DOHH2 (cell line): ENCODE results near the gene TRMT44.

Experiments used
- H3F3A ChIP-seq: fragments of 200-600 bp; sonication (generic), shearing (Covaris generic); 2 replicates; pipeline ENCODE4 v1.6.0; 2016; ENCODE audit warnings: antibody characterized with exemption, mild to moderate bottlenecking; ENCODE audit not compliant: control insufficient read depth, insufficient read depth
- H3K27ac ChIP-seq: fragments of 200-600 bp; sonication (generic); 2 replicates; pipeline ENCODE4 v1.5.1; 2014; ENCODE audit warnings: low read depth, mild to moderate bottlenecking, low read length, moderate library complexity
- H3K27me3 ChIP-seq: fragments of 200-600 bp; sonication (generic); 2 replicates; pipeline ENCODE4 v1.6.1; 2014; ENCODE audit warnings: mild to moderate bottlenecking, low read length, mixed read lengths; ENCODE audit not compliant: control insufficient read depth
- H3K36me3 ChIP-seq: fragments of 200-600 bp; sonication (generic); 2 replicates; pipeline ENCODE4 v1.6.1; 2014; ENCODE audit warnings: mild to moderate bottlenecking, low read length, moderate library complexity, mixed read lengths; ENCODE audit not compliant: control insufficient read depth
- H3K4me1 ChIP-seq: fragments of 200-600 bp; sonication (generic); 2 replicates; pipeline ENCODE4 v1.6.1; 2014; ENCODE audit warnings: mild to moderate bottlenecking, low read length, mixed read lengths; ENCODE audit not compliant: control insufficient read depth
- H3K4me2 ChIP-seq: fragments of 200-600 bp; sonication (generic); 2 replicates; pipeline ENCODE4 v1.6.0; 2014; ENCODE audit warnings: mild to moderate bottlenecking, low read length, moderate library complexity
- H3K4me3 ChIP-seq: fragments of 200-600 bp; sonication (generic); 2 replicates; pipeline ENCODE4 v1.5.1; 2014; ENCODE audit warnings: mild to moderate bottlenecking, low read length, mixed read lengths
- H3K79me2 ChIP-seq: fragments of 200-600 bp; sonication (generic); 2 replicates; pipeline ENCODE4 v1.6.1; 2014; ENCODE audit warnings: mild to moderate bottlenecking, low read length, mixed read lengths; ENCODE audit not compliant: control insufficient read depth
- H3K9me2 ChIP-seq: fragments of 200-600 bp; sonication (generic); replicated peaks from 2 replicates; pipeline ENCODE4 v1.6.1; 2014; ENCODE audit warnings: mild to moderate bottlenecking, low read length, mixed read lengths; ENCODE audit not compliant: control insufficient read depth
- H3K9me3 ChIP-seq: fragments of 200-600 bp; sonication (generic); 2 replicates; pipeline ENCODE4 v1.6.1; 2014; ENCODE audit warnings: antibody characterized with exemption, low read length, mixed read lengths; ENCODE audit not compliant: control insufficient read depth, insufficient read depth
- H4K20me1 ChIP-seq: fragments of 200-600 bp; sonication (generic); 2 replicates; pipeline ENCODE4 v1.6.0; 2014; ENCODE audit warnings: low read depth, mild to moderate bottlenecking, antibody characterized with exemption, low read length, moderate library complexity; ENCODE audit not compliant: control insufficient read depth, insufficient read depth
- EZH2phosphoT487 ChIP-seq: fragments of 200-600 bp; sonication (generic); IDR thresholded peaks from 2 replicates; pipeline ENCODE4 v1.6.1; 2017; ENCODE audit warnings: borderline replicate concordance, mild to moderate bottlenecking, antibody characterized with exemption, low read length, moderate library complexity, mixed read lengths
- TF ChIP-seq, protein P1 (sequence below): fragments of 200-600 bp; sonication (generic); IDR thresholded peaks from one replicate; pipeline ENCODE4 v1.5.1; 2014; ENCODE audit warnings: antibody characterized with exemption, mild to moderate bottlenecking, low read depth, low read length; ENCODE audit not compliant: poor library complexity, severe bottlenecking

TRMT44 gene

DNA sequence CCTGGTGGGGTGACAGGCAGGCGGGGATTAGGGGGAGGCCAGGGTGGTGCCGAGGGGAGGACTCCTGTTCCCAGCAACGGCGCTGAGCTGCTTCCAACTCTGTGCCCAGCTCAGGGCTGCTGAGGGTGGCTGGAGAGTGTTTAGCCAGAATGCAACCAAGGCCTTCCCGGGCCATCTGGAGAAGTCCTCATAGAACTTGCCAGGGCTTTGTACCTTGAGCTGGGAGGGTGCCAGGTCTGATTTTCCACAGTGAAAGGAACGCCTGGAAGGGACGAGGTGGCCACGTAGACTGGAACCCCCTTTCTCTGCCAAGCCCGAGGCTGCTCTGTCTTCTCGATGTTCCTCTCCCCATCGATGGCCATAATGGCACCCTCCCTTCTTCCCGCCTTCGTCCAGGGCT lies 82.6 kb downstream of the TRMT44 start:
- H3K27me3 ChIP-seq = no peaks in the 10 kb centered on the region
- H3F3A ChIP-seq = no peaks in the 10 kb centered on the region
- H4K20me1 ChIP-seq = no peaks in the 10 kb centered on the region
- no peaks in the 10 kb centered on the region for H3K9me3 ChIP-seq
- no peaks in the 10 kb centered on the region for H3K79me2 ChIP-seq
- TF ChIP-seq, protein P1, sequence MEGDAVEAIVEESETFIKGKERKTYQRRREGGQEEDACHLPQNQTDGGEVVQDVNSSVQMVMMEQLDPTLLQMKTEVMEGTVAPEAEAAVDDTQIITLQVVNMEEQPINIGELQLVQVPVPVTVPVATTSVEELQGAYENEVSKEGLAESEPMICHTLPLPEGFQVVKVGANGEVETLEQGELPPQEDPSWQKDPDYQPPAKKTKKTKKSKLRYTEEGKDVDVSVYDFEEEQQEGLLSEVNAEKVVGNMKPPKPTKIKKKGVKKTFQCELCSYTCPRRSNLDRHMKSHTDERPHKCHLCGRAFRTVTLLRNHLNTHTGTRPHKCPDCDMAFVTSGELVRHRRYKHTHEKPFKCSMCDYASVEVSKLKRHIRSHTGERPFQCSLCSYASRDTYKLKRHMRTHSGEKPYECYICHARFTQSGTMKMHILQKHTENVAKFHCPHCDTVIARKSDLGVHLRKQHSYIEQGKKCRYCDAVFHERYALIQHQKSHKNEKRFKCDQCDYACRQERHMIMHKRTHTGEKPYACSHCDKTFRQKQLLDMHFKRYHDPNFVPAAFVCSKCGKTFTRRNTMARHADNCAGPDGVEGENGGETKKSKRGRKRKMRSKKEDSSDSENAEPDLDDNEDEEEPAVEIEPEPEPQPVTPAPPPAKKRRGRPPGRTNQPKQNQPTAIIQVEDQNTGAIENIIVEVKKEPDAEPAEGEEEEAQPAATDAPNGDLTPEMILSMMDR = no peak
- no peak for TF ChIP-seq EZH2phosphoT487
- no peak overlapping the region for H3K27ac ChIP-seq
- no peaks in the 10 kb centered on the region for H3K4me1 ChIP-seq
- H3K9me2 ChIP-seq = no peaks in the 10 kb centered on the region
- H3K36me3 ChIP-seq = no peaks in the 10 kb centered on the region
- no peak overlapping the region for H3K4me3 ChIP-seq
- H3K4me2 ChIP-seq = no peak overlapping the region

DNA sequence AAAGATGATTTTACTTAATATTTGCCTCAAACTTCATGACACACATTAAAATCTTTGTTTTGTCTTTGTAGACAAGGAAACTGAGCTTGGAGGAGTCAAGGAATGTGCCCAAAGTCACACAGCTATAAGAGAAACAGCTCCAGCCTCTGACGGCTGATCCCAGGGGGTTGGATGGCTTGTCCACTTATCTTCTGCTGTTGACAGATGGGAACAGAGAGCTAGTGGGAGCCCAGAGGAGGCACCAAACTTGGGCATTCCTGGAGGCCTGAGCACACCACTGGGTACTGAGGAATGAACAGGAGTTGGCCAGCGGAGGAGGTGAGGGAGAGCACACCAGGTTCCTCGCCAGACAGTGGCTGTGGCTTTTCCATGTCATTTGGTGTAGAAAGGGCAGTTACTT lies 83.2 kb downstream of the TRMT44 start:
- Histone ChIP-seq H3K27me3 (no peaks in the 10 kb centered on the region), H4K20me1 (no peaks in the 10 kb centered on the region), H3K9me2 (no peaks in the 10 kb centered on the region), H3K27ac (no peak overlapping the region), H3K4me1 (no peaks in the 10 kb centered on the region), H3K36me3 (no peaks in the 10 kb centered on the region), H3K79me2 (no peaks in the 10 kb centered on the region), H3K4me2 (no peak overlapping the region), H3F3A (no peaks in the 10 kb centered on the region), H3K9me3 (no peaks in the 10 kb centered on the region), H3K4me3 (no peak overlapping the region)
- TF ChIP-seq EZH2phosphoT487 = no peak
- TF ChIP-seq, protein P1 = no peak

DNA sequence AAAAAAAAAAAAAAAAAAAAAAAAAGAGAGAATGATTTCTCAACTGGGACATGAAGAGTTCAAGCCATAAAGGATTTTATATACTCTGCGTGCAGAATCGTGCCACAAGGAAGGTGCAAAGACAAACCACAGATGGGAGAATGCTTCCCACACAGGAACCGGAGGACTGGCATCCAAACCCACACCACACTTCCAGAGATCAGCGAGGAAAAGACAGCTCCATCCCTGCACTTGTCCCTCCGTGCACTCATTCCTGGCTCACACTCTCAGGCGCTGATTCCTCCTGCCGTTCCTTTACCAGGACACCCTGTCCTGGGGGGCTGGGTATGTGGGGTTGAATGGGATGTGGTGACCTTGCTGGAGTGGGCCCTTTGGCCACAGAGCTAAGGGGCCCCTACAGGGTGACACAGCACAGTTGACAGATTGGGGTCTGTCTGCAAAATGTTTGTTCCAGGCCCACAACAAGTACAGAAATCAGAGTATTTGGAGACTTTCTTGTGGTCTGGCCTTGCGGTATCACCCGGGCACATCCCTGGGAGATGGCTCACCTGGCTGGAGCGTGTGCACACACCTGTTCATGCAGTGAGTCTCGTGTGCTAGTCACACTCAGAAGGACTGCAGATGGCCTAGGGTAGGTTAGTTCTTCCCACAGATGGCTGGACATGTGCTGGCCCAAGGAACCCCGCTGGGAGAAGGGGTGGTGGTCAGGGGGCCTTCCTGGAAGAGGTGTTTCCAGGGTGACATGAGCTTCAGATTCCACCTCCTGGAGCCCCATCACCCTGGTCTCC lies 84.2 kb downstream of the TRMT44 start:
- H3K9me2 ChIP-seq = no peaks in the 10 kb centered on the region
- no peaks in the 10 kb centered on the region for H3K79me2 ChIP-seq

More for the DNA sequence above, 84.2 kb downstream of the TRMT44 start:
- H3K36me3 ChIP-seq = no peaks in the 10 kb centered on the region
- H3K4me3 ChIP-seq = no peak overlapping the region
- no peaks in the 10 kb centered on the region for H4K20me1 ChIP-seq
- no peaks in the 10 kb centered on the region for H3K4me1 ChIP-seq
- TF ChIP-seq, protein P1 = no peak
- TF ChIP-seq EZH2phosphoT487 = no peak
- no peak overlapping the region for H3K4me2 ChIP-seq
- H3K27me3 ChIP-seq = no peaks in the 10 kb centered on the region
- H3K9me3 ChIP-seq = no peaks in the 10 kb centered on the region
- H3K27ac ChIP-seq = no peak overlapping the region
- no peaks in the 10 kb centered on the region for H3F3A ChIP-seq
